K562 (cell line): ENCODE measurements around the gene PIK3CB. TPM values are rescaled to one million over a fixed set of nuclear protein-coding genes. Genes with fewer than 3 reads are reported as not detected.
"Not testable (repeated sequence)": the region's sequence is repeated elsewhere in the genome, so short reads cannot be mapped to it uniquely, and the experiment has no call there.

Experiments
- ATAC-seq: fragments of 200-7000 bp; cut with Tn5 transposase; 3 replicates; pipeline ENCODE4 v1.9.1; 2020; ENCODE audit warnings: moderate library complexity
- BruUV-seq: library from RNA; stranded (reverse); fragments of 400-500 nt; replicated peaks from 2 replicates; lab custom pipeline; 2021; lab: Mats Ljungman, UMichigan
- CTCF ChIA-PET: fragments of 300-600 bp; formaldehyde crosslinking; extraction: SDS; loops from one replicate; lab custom pipeline; 2021; ENCODE audit warnings: low intra/inter-chr PET ratio; lab: Yijun Ruan, JAX
- POLR2A ChIA-PET: fragments of 300-600, 350-650 bp; sonication (Branson Sonifier 250); formaldehyde crosslinking; extraction: SDS; loops from one replicate; lab custom pipeline; 2021; ENCODE audit warnings: antibody characterized with exemption, inconsistent platforms; lab: Yijun Ruan, JAX
- DNase-seq, 4 experiments: peaks; one replicate each; pipeline versions ENCODE4 v3.0.0 to v3.0.0-alpha.2; 2011 to 2018; ENCODE audit warnings: low spot score in 3 of 4, mixed read lengths in 3 of 4; ENCODE audit errors: extremely low read depth in 1 of 4
- FAIRE-seq: peaks from 2 replicates; lab custom pipeline; 2011; peaks lifted over from hg19 to GRCh38; lab: Jason Lieb, UNC
- H2AFZ ChIP-seq: 2 replicates; pipeline ENCODE4 v1.6.0; 2011; ENCODE audit warnings: low read depth, low read length, control low read depth, inconsistent platforms
- H3K27ac ChIP-seq: fragments of 200-600 bp; 3 replicates; pipeline ENCODE4 v1.8.0; 2011; ENCODE audit warnings: low read depth, mild to moderate bottlenecking, control low read depth, inconsistent platforms, low read length, moderate library complexity, mixed read lengths; ENCODE audit errors: extremely low read depth
- H3K27me3 ChIP-seq, 2 experiments: fragments of 300-600 bp in 1 of 2; 2 replicates in 1 of 2; 3 replicates in 1 of 2; pipeline versions ENCODE4 v1.6.0 to v1.8.0; 2011; ENCODE audit warnings: inconsistent platforms in 2 of 2, low read length in 2 of 2, mild to moderate bottlenecking in 1 of 2, mixed read lengths in 1 of 2, moderate library complexity in 1 of 2; ENCODE audit not compliant: control insufficient read depth in 2 of 2, insufficient read depth in 2 of 2
- H3K36me3 ChIP-seq: fragments of 300-600 bp; 3 replicates; pipeline ENCODE4 v1.8.0; 2011; ENCODE audit warnings: mild to moderate bottlenecking, low read length, inconsistent platforms; ENCODE audit not compliant: control insufficient read depth, insufficient read depth
- H3K4me1 ChIP-seq, 2 experiments: fragments of 200-600 bp in 1 of 2; replicated peaks in 1 of 2; 2 replicates in 1 of 2; 3 replicates in 1 of 2; pipeline versions ENCODE4 v1.5.1 to v1.8.0; 2011; ENCODE audit warnings: inconsistent platforms in 2 of 2, low read length in 2 of 2, mild to moderate bottlenecking in 1 of 2, mixed read lengths in 1 of 2, moderate library complexity in 1 of 2; ENCODE audit not compliant: control insufficient read depth in 2 of 2, insufficient read depth in 2 of 2
- H3K4me2 ChIP-seq: 2 replicates; pipeline ENCODE4 v1.6.1; 2011; ENCODE audit warnings: low read length, control low read depth, inconsistent platforms, mixed read lengths; ENCODE audit not compliant: insufficient read depth
- H3K4me3 ChIP-seq: fragments of 200-600 bp; sonication (generic), shearing (Covaris generic); 2 replicates; pipeline ENCODE4 v1.5.1; 2016; ENCODE audit warnings: control low read depth, inconsistent platforms
- H3K79me2 ChIP-seq: fragments of 200-600 bp; 3 replicates; pipeline ENCODE4 v1.8.0; 2011; ENCODE audit warnings: low read length, inconsistent platforms; ENCODE audit not compliant: control insufficient read depth, insufficient read depth
- H3K9ac ChIP-seq, 2 experiments: 2 replicates each; pipeline versions ENCODE4 v1.6.0 to v1.6.1; 2011; ENCODE audit warnings: low read depth in 2 of 2, low read length in 2 of 2, control low read depth in 1 of 2, inconsistent platforms in 1 of 2, mild to moderate bottlenecking in 1 of 2, mixed read lengths in 1 of 2; ENCODE audit not compliant: insufficient read depth in 1 of 2
- H3K9me1 ChIP-seq: one replicate; pipeline ENCODE4 v1.6.0; 2011; ENCODE audit warnings: inconsistent platforms, mild to moderate bottlenecking, low read length, moderate library complexity; ENCODE audit not compliant: control insufficient read depth, insufficient read depth
- H3K9me3 ChIP-seq: replicated peaks from 2 replicates; pipeline ENCODE4 v1.5.1; 2011; ENCODE audit warnings: low read depth, low read length, inconsistent platforms; ENCODE audit not compliant: control insufficient read depth, insufficient read depth
- H4K20me1 ChIP-seq: replicated peaks from 2 replicates; pipeline ENCODE4 v1.6.1; 2011; ENCODE audit warnings: low read length, inconsistent platforms, mixed read lengths; ENCODE audit not compliant: control insufficient read depth, insufficient read depth
- MEIS2 ChIP-seq: fragments of 450-650 bp; IDR thresholded peaks from 2 replicates; pipeline ENCODE4 v1.6.1; 2014; ENCODE audit warnings: mild to moderate bottlenecking; ENCODE audit not compliant: partially characterized antibody
- ZNF76 ChIP-seq: fragments of 250-450 bp; sonication (Bioruptor Pico); IDR thresholded peaks from 2 replicates; pipeline ENCODE4 v1.4.0; 2020; ENCODE audit warnings: mild to moderate bottlenecking, moderate library complexity, borderline replicate concordance
- WGBS: fragments of 100-300 bp; shearing (Covaris generic); methylation state at CpG from one replicate; pipeline ENCODE4 v1.1.6; 2016; ENCODE audit warnings: low coverage, mixed read lengths; ENCODE audit not compliant: insufficient coverage; ENCODE audit errors: missing lambda C conversion rate; 5-methylcytosine and 5-hydroxymethylcytosine counted together
- in situ Hi-C: fragments of 300-500 bp; cut with MboI; formaldehyde crosslinking; loops from 4 replicates; pipeline ENCODE4 v1.15.0; 2018; ENCODE audit warnings: inconsistent platforms, mixed read lengths
- intact Hi-C: fragments of 100-400 bp; cut with micrococcal nuclease; formaldehyde crosslinking; loops from 2 replicates; pipeline ENCODE4 v1.14.2; 2022
- polyA plus RNA-seq, 8 experiments: library from polyadenylated mRNA; depleted of rRNA in 4 of 8; stranded (reverse) in 5 of 8; unstranded in 3 of 8; fragments of >200 nt; fragmentation: Nextera tagmentation in 2 of 8; fragmentation: Illumina TruSeq in 1 of 8; extraction: Ambion mirVana in 2 of 8; extraction: Trizol in 1 of 8; gene quantifications; 2 replicates each; pipeline versions ENCODE4 v1.2.1 to v1.2.3, GENCODE V29; 2011 to 2014; ENCODE audit warnings: inconsistent platforms in 1 of 8, missing spikeins in 1 of 8
- total RNA-seq, 7 experiments: library from RNA; depleted of rRNA in 6 of 7; stranded (reverse); fragments of >200 nt in 6 of 7; fragmentation: Illumina TruSeq in 2 of 7; extraction: Trizol in 2 of 7; gene quantifications; 2 replicates each; pipeline versions ENCODE4 v1.2.1 to v1.2.3, GENCODE V29; 2011 to 2021; ENCODE audit warnings: low replicate concordance in 1 of 7
- TF ChIP-seq, protein P1 (sequence below), 2 experiments: IDR thresholded peaks in 1 of 2; conservative IDR thresholded peaks in 1 of 2; 2 replicates each; pipeline ENCODE4 v1.6.1; 2016; ENCODE audit warnings: low read depth in 2 of 2, mild to moderate bottlenecking in 1 of 2, missing compliant biosample characterization in 1 of 2, missing genetic modification characterization in 1 of 2, moderate library complexity in 1 of 2

PIK3CB gene
- total and polyA plus RNA-seq, 9 of the 15 experiments (the other 6 are each of a cell fraction or from before 2014, with no cell fraction given) = 15.3 to 62.6 (median 28.3) TPM

DNA sequence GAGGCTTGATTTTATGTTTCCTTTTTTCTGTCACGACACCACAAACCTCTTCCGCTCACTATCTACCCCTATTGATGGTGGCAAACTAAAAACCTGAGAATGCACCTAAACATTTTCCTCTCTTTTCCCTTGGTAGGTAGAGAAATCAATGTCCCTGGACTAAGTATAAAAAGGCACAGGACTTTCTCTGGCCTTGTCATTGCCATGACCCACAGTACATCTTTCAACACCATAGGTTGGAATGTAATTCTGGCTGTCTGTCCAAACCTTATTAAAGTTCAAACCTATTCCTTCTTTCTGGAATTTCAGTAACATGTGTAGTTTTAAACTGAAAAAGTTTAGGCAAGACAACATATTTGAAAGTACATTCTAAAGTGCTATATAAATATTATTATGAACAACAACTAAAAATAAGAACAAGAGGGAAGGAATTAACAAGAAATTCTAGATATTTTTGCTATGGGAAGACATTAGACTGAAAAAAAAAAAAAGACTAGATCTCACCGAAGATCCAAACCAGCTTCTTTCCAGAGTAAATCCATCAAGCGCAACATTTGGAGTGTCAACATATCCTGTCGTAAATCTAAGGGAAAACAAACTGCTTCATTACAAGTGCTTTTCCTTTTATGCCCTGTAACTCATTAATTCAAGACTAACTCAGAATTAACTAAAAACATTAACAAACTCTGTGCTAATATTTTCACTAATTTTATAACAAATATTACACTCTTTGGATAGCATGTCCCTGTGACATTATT lies 153.1 kb downstream of the PIK3CB start:
- Histone ChIP-seq H3K4me3 (no peak overlapping the region), H4K20me1 (no peaks in the 10 kb centered on the region), H3K27me3 (no peaks in the 10 kb centered on the region), H3K36me3 (peaks cover 80% of the 10 kb centered on the region), H3K9me3 (peaks cover 7% of the 10 kb centered on the region), H3K27ac (no peak overlapping the region), H3K9ac (no peak overlapping the region), H3K4me2 (no peak overlapping the region), H2AFZ (no peak overlapping the region), H3K79me2 (peaks cover 3% of the 10 kb centered on the region; the same call in 1 of the 3 replicates), H3K4me1 (peaks cover 3 to 8% of the 10 kb centered on the region in 2 experiments; a peak in 3 of 5 replicates), H3K9me1 (no peaks in the 10 kb centered on the region)
- ChIA-PET POLR2A (no interaction called here), CTCF (no interaction called here)
- ATAC-seq (no peak), FAIRE-seq (no peak), DNase-seq (no peak)
- intact Hi-C loops = no loop called here
- TF ChIP-seq ZNF76 (CRISPR knock-in tag) (no peak), MEIS2 (peak; percentile 12)
- TF ChIP-seq, protein P1, sequence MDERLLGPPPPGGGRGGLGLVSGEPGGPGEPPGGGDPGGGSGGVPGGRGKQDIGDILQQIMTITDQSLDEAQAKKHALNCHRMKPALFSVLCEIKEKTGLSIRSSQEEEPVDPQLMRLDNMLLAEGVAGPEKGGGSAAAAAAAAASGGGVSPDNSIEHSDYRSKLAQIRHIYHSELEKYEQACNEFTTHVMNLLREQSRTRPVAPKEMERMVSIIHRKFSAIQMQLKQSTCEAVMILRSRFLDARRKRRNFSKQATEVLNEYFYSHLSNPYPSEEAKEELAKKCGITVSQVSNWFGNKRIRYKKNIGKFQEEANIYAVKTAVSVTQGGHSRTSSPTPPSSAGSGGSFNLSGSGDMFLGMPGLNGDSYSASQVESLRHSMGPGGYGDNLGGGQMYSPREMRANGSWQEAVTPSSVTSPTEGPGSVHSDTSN (CRISPR knock-in tag; IDR thresholded peaks at IDR 0.05; ENCODE audit: low read depth) = no peak
- TF ChIP-seq, protein P1 (tag; conservative IDR thresholded peaks at IDR 0.05; ENCODE audit: low read depth) = peak; percentile 40; the same call in 1 of the 2 replicates
- 88% methylated on average over 5 of the region's 5 CpGs for WGBS
- TSS peak; percentile 18 for BruUV-seq
- in situ Hi-C loops = no loop called here

DNA sequence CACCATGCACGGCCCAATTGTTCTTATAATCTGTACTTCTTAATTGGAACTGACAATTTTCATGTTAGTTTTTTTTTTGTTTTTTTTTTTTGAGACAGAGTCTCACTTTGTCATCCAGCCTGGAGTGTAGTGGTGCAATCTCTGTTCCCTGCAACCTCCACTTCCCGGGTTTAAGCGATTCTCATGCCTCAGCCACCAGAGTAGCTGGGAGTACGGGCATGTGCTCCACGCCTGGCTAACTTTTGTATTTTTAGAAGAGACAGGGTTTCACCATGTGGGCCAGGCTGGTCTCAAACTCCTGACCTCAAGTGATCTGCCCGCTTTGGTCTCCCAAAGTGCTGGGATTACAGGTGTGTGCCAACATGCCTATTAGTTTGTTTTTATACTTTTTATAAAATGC lies 153.8 kb downstream of the PIK3CB start:
- H3K79me2 ChIP-seq, H3K9me1 ChIP-seq, H3K9ac ChIP-seq, BruUV-seq, FAIRE-seq, in situ Hi-C loops, H2AFZ ChIP-seq, H3K4me3 ChIP-seq, ATAC-seq, H4K20me1 ChIP-seq, DNase-seq, H3K4me2 ChIP-seq, CTCF ChIA-PET, H3K27me3 ChIP-seq, POLR2A ChIA-PET, intact Hi-C loops, H3K4me1 ChIP-seq, H3K27ac ChIP-seq: not testable (repeated sequence)
- H3K36me3 ChIP-seq = peaks cover 83% of the 10 kb centered on the region
- peaks cover 13% of the 10 kb centered on the region for H3K9me3 ChIP-seq
- WGBS = over 99% methylated on average over 6 of the region's 6 CpGs
